GM23338 (cell line): Measurements from ENCODE around the gene IL7R. TPM values are rescaled to one million over a fixed set of nuclear protein-coding genes. Genes with fewer than 3 reads are reported as not detected.
A peak's percentile ranks its signal among the peaks of the same experiment; 100 is the strongest.

Experiments
- ATAC-seq: fragments of 200-7000 bp; cut with Tn5 transposase; 3 replicates; pipeline ENCODE4 v1.9.1; 2020
- DNase-seq: peaks from one replicate; pipeline ENCODE4 v3.0.0-alpha.2; 2015; ENCODE audit warnings: low spot score
- H2AFZ ChIP-seq: fragments of 200-600 bp; sonication (generic); 2 replicates; pipeline ENCODE4 v1.8.0; 2016; ENCODE audit warnings: antibody characterized with exemption, mild to moderate bottlenecking, moderate library complexity
- H3F3A ChIP-seq: fragments of 200-600 bp; sonication (generic); replicated peaks from 2 replicates; pipeline ENCODE4 v1.8.0; 2017; ENCODE audit warnings: antibody characterized with exemption, mixed run types, low read depth
- H3K27ac ChIP-seq: fragments of 200-600 bp; sonication (generic); 2 replicates; pipeline ENCODE4 v1.6.1; 2016; ENCODE audit warnings: low read depth
- H3K27me3 ChIP-seq: fragments of 200-600 bp; sonication (generic); 2 replicates; pipeline ENCODE4 v1.8.0; 2016; ENCODE audit warnings: mild to moderate bottlenecking, mixed run types, moderate library complexity; ENCODE audit not compliant: insufficient read depth
- H3K36me3 ChIP-seq: fragments of 200-600 bp; sonication (generic); 2 replicates; pipeline ENCODE4 v1.8.0; 2016; ENCODE audit warnings: mild to moderate bottlenecking; ENCODE audit not compliant: insufficient read depth
- H3K4me1 ChIP-seq: fragments of 200-600 bp; sonication (generic); 2 replicates; pipeline ENCODE4 v1.8.0; 2016; ENCODE audit warnings: mild to moderate bottlenecking, moderate library complexity; ENCODE audit not compliant: insufficient read depth
- H3K4me2 ChIP-seq: fragments of 200-600 bp; sonication (generic); 2 replicates; pipeline ENCODE4 v1.7.1; 2017; ENCODE audit warnings: mixed run types
- H3K4me3 ChIP-seq: fragments of 200-600 bp; sonication (generic); 2 replicates; pipeline ENCODE4 v1.6.1; 2016; ENCODE audit warnings: mixed run types
- H3K79me2 ChIP-seq: fragments of 200-600 bp; sonication (generic); replicated peaks from 2 replicates; pipeline ENCODE4 v1.8.0; 2017; ENCODE audit warnings: mild to moderate bottlenecking; ENCODE audit not compliant: insufficient read depth
- H3K9me2 ChIP-seq: fragments of 200-600 bp; sonication (generic); 2 replicates; pipeline ENCODE4 v1.8.0; 2017; ENCODE audit not compliant: insufficient read depth
- H4K20me1 ChIP-seq: fragments of 200-600 bp; sonication (generic); replicated peaks from 2 replicates; pipeline ENCODE4 v1.8.0; 2017; ENCODE audit warnings: mild to moderate bottlenecking; ENCODE audit not compliant: insufficient read depth
- H3K27ac Mint-ChIP-seq: 2 replicates; pipeline ENCODE4 v1.8.0; 2020; ENCODE audit warnings: inconsistent platforms, mild to moderate bottlenecking, moderate library complexity, mixed read lengths
- H3K27me3 Mint-ChIP-seq: 3 replicates; pipeline ENCODE4 v1.8.0; 2022; ENCODE audit warnings: low read depth, mild to moderate bottlenecking, moderate library complexity, mixed read lengths, inconsistent platforms; ENCODE audit not compliant: insufficient read depth, poor library complexity
- H3K36me3 Mint-ChIP-seq: 3 replicates; pipeline ENCODE4 v1.8.0; 2021; ENCODE audit warnings: low read depth, mild to moderate bottlenecking, inconsistent platforms, moderate library complexity, mixed read lengths
- H3K4me1 Mint-ChIP-seq: 3 replicates; pipeline ENCODE4 v1.8.0; 2020; ENCODE audit warnings: mild to moderate bottlenecking, inconsistent platforms, mixed read lengths
- H3K4me3 Mint-ChIP-seq: 3 replicates; pipeline ENCODE4 v1.8.0; 2021; ENCODE audit warnings: moderate library complexity, mild to moderate bottlenecking, inconsistent platforms, mixed read lengths
- H3K9me3 Mint-ChIP-seq: 3 replicates; pipeline ENCODE4 v1.8.0; 2020; ENCODE audit warnings: moderate library complexity, mild to moderate bottlenecking, inconsistent platforms, mixed read lengths
- CREB1 ChIP-seq: fragments of 250-450 bp; sonication (Bioruptor Pico); IDR thresholded peaks from 2 replicates; pipeline ENCODE4 v1.5.0; 2020; ENCODE audit warnings: low read depth, mild to moderate bottlenecking, moderate library complexity
- CTCF ChIP-seq, 2 experiments: fragments of 200-600 bp in 1 of 2; sonication (generic) in 1 of 2; conservative IDR thresholded peaks; 2 replicates each; pipeline versions ENCODE4 v1.5.1 to v1.6.1; 2016 to 2017; ENCODE audit warnings: antibody characterized with exemption in 2 of 2, low read depth in 2 of 2, mild to moderate bottlenecking in 2 of 2, moderate library complexity in 1 of 2
- ETS1 ChIP-seq: IDR thresholded peaks from 2 replicates; pipeline ENCODE4 v1.6.1; 2016; ENCODE audit warnings: antibody characterized with exemption
- POLR2AphosphoS5 ChIP-seq: IDR thresholded peaks from 2 replicates; pipeline ENCODE4 v1.6.1; 2016; ENCODE audit warnings: antibody characterized with exemption, low read depth
- ZNF462 ChIP-seq: fragments of 250-450 bp; sonication (Bioruptor Pico); IDR thresholded peaks from 2 replicates; pipeline ENCODE4 v1.5.0; 2020; ENCODE audit warnings: mild to moderate bottlenecking, moderate library complexity
- polyA plus RNA-seq: library from polyadenylated mRNA; unstranded; fragments of >200 nt; fragmentation: Nextera tagmentation; extraction: Ambion mirVana; gene quantifications from 2 replicates; pipeline ENCODE4 v1.2.1, GENCODE V29; 2016
- total RNA-seq: library from RNA; depleted of rRNA; stranded (reverse); fragments of >200 nt; shearing (Covaris generic); gene quantifications from 2 replicates; pipeline ENCODE4 v1.2.3, GENCODE V29; 2014

Gene IL7R
- total and polyA plus RNA-seq, 2 experiments from 2014 or later = not detected

GRCh38 chr5:35920890-35921289, 64.2 kb downstream of the IL7R start:
- H3K27ac Mint-ChIP-seq = no peak overlapping the region
- H3K27ac ChIP-seq = no peak overlapping the region
- TF ChIP-seq CREB1 (CRISPR knock-in tag) = no peak
- no peak for TF ChIP-seq ETS1
- TF ChIP-seq CTCF (conservative IDR thresholded peaks at IDR 0.05; ENCODE audit: low read depth in 2 of 2) = peak; percentile 45 to 73

GRCh38 chr5:35921930-35922329, 65.2 kb downstream of the IL7R start:
- ATAC-seq = no peak
- H4K20me1 ChIP-seq = no peaks in the 10 kb centered on the region
- H3F3A ChIP-seq = no peaks in the 10 kb centered on the region
- Mint-ChIP-seq H3K36me3 (no peaks in the 10 kb centered on the region), H3K4me3 (no peak overlapping the region), H3K27me3 (peaks cover 29% of the 10 kb centered on the region), H3K4me1 (peaks cover 5% of the 10 kb centered on the region; the same call in 2 of the 3 replicates), H3K9me3 (peaks cover 3% of the 10 kb centered on the region; the same call in 1 of the 3 replicates), H3K27ac (no peak overlapping the region)
- no peak overlapping the region for H2AFZ ChIP-seq
- DNase-seq = no peak
- no peak overlapping the region for H3K4me3 ChIP-seq
- H3K4me1 ChIP-seq = no peaks in the 10 kb centered on the region
- H3K4me2 ChIP-seq = no peak overlapping the region
- H3K9me2 ChIP-seq = peaks cover 4% of the 10 kb centered on the region; the same call in 1 of the 2 replicates
- no peaks in the 10 kb centered on the region for H3K36me3 ChIP-seq
- H3K79me2 ChIP-seq = no peaks in the 10 kb centered on the region
- H3K27ac ChIP-seq = no peak overlapping the region
- peaks cover 26% of the 10 kb centered on the region for H3K27me3 ChIP-seq
- no peak for TF ChIP-seq ZNF462 (CRISPR knock-in tag)
- no peak for TF ChIP-seq POLR2AphosphoS5
- no peak for TF ChIP-seq CTCF (conservative IDR thresholded peaks at IDR 0.05; ENCODE audit: low read depth in 2 of 2)

More at GRCh38 chr5:35920890-35921289, 64.2 kb downstream of the IL7R start:
- Histone ChIP-seq H3K4me3 (no peak overlapping the region), H3K79me2 (no peaks in the 10 kb centered on the region), H3K4me2 (no peak overlapping the region), H2AFZ (no peak overlapping the region), H3K27me3 (peaks cover 23% of the 10 kb centered on the region), H3K9me2 (peaks cover 4% of the 10 kb centered on the region; the same call in 1 of the 2 replicates), H3F3A (no peaks in the 10 kb centered on the region), H3K4me1 (no peaks in the 10 kb centered on the region), H4K20me1 (no peaks in the 10 kb centered on the region), H3K36me3 (no peaks in the 10 kb centered on the region)
- ATAC-seq (peak; percentile 63), DNase-seq (peak; percentile 50)
- H3K27me3 Mint-ChIP-seq = peaks cover 22% of the 10 kb centered on the region
- H3K4me3 Mint-ChIP-seq = no peak overlapping the region
- no peaks in the 10 kb centered on the region for H3K36me3 Mint-ChIP-seq
- peaks cover 5% of the 10 kb centered on the region; the same call in 2 of the 3 replicates for H3K4me1 Mint-ChIP-seq
- peaks cover 6% of the 10 kb centered on the region; the same call in 1 of the 3 replicates for H3K9me3 Mint-ChIP-seq
